Activated T-cell treated with anti-CD3 and anti-CD28 coated beads, Interleukin-2, amount 50 U/mL, for 24 hours (primary cell): ENCODE results near the gene TADA2B.
"Not testable (repeated sequence)": the region's sequence is repeated elsewhere in the genome, so short reads cannot be mapped to it uniquely, and the experiment has no call there.

Experiments
- DNase-seq: peaks from one replicate; pipeline ENCODE4 v3.0.0-alpha.2; 2020
- H3K27ac Mint-ChIP-seq: 2 replicates; pipeline ENCODE4 v1.8.0; 2020; ENCODE audit warnings: mild to moderate bottlenecking, mixed read lengths
- H3K27me3 Mint-ChIP-seq: 2 replicates; pipeline ENCODE4 v1.8.0; 2020; ENCODE audit warnings: mixed read lengths
- H3K36me3 Mint-ChIP-seq: 2 replicates; pipeline ENCODE4 v1.8.0; 2020; ENCODE audit warnings: low read depth, mixed read lengths
- H3K4me1 Mint-ChIP-seq: 2 replicates; pipeline ENCODE4 v1.8.0; 2020; ENCODE audit warnings: low read depth, mixed read lengths
- H3K4me3 Mint-ChIP-seq: 2 replicates; pipeline ENCODE4 v1.8.0; 2020; ENCODE audit warnings: mild to moderate bottlenecking, moderate library complexity, mixed read lengths
- H3K9me3 Mint-ChIP-seq: 2 replicates; pipeline ENCODE4 v1.8.0; 2020; ENCODE audit warnings: mixed read lengths

Gene TADA2B

DNA sequence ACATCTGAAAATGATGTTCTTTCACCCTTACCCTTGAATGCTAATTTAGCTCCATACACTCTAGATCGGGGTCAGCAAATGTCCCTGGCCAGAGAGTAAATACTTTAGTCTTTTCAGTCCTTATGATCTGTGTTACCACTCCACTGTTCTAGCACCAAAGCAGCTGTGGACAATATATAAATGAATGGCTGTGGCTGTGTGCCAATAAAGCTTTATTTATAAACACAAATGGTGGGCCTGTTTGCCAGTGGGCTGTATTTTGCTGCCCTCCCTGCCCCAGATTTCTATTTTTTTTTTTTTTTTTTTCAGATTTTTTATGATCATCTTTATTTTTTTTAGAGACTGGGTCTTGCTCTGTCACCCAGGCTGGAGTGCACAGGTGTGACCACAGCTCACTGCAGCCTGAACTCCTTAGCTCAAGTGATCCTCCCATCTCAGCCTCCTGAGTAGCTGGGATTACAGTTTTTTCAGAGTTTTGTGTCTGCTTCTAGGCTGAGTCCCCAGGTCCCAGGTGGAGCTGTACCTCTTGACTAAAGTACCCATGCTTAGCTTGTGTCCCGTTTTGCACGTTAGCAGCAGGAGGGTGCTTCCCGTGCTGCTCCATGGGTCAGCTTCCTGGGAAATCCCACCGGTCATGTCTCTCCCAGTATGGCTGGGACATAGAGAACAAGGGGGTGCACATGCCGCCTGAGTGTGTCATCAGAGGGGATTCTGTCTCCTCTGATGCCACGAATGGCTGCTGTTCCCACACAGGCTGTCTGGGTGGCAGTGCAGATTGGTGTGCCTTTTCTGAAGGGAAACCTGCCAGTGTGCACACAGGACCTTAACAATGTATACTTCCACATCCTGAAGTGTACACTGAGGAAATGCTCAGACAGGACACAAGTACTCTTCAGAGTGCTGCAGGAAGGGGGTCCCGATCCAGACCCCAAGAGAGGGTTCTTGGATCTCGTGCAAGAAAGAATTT lies 40.7 kb downstream of the TADA2B start:
- no peaks in the 10 kb centered on the region for H3K36me3 Mint-ChIP-seq
- H3K4me3 Mint-ChIP-seq: no peak overlapping the region
- H3K27me3 Mint-ChIP-seq: peaks cover 61% of the 10 kb centered on the region
- no peak overlapping the region for H3K27ac Mint-ChIP-seq
- H3K9me3 Mint-ChIP-seq: no peaks in the 10 kb centered on the region
- no peaks in the 10 kb centered on the region for H3K4me1 Mint-ChIP-seq
- no peak for DNase-seq

DNA sequence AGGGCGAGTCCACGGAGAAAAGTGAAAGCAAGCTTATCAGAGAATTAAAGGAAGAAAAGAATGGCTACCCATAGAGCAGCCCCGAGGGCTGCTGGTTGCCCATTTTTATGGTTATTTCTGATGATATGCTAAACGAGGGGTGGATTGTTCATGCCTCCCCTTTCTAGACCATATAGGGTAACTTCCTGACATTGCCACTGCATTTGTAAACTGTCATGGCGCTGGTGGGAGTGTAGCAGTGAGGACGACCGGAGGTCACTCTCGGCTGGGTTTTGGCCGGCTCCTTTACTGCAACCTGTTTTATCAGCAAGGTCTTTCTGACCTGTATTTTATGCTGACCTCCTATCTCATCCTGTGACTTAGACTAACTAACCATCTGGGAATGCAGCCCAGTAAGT lies 41.4 kb downstream of the TADA2B start:
- H3K4me1 Mint-ChIP-seq, H3K36me3 Mint-ChIP-seq, H3K4me3 Mint-ChIP-seq, H3K27ac Mint-ChIP-seq, DNase-seq, H3K9me3 Mint-ChIP-seq: not testable (repeated sequence)
- peaks cover 64% of the 10 kb centered on the region for H3K27me3 Mint-ChIP-seq

DNA sequence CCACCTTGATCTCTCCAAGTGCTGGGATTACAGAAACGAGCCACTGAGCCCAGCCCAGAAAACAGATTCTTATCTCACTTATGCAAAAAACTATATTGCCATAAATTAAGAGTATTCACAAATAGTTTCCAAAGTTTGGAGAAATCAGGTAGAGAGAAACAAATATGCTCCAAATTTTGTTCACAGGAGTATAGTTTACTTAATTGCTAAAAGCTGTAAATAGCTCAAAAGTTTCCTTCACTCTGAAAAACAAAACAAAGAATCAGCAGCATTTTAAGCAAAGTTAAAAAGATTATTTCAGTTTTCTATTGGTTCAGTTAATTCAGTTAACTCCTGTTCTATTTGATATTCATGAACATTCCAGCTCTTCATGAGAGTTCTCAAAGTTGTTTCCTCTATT lies 43.2 kb downstream of the TADA2B start:
- Mint-ChIP-seq H3K27ac (no peak overlapping the region), H3K4me3 (no peak overlapping the region), H3K27me3 (peaks cover 70% of the 10 kb centered on the region), H3K9me3 (no peaks in the 10 kb centered on the region), H3K4me1 (no peaks in the 10 kb centered on the region), H3K36me3 (no peaks in the 10 kb centered on the region)
- no peak for DNase-seq

DNA sequence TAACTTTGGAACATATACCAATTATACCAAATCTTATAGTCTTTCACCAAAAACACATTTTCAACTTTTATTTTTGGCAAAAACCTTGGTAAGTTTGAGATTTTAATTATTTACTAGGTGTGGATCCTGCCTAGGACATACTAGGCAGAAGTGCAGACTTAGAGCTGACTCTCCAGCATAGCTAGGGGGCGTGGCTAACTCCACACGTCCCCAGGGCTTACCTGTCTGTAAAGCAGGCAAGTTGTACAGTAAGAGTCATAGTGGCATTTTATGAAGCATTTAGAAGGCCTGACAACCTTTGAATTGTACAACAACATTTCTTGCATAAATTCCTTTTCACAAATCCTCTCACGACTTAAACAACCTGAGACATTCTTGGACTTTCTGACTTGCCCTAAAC lies 43.9 kb downstream of the TADA2B start:
- DNase-seq: no peak
- Mint-ChIP-seq H3K4me3 (no peak overlapping the region), H3K9me3 (no peaks in the 10 kb centered on the region), H3K27me3 (peaks cover 64% of the 10 kb centered on the region), H3K27ac (no peak overlapping the region), H3K36me3 (no peaks in the 10 kb centered on the region), H3K4me1 (no peaks in the 10 kb centered on the region)

DNA sequence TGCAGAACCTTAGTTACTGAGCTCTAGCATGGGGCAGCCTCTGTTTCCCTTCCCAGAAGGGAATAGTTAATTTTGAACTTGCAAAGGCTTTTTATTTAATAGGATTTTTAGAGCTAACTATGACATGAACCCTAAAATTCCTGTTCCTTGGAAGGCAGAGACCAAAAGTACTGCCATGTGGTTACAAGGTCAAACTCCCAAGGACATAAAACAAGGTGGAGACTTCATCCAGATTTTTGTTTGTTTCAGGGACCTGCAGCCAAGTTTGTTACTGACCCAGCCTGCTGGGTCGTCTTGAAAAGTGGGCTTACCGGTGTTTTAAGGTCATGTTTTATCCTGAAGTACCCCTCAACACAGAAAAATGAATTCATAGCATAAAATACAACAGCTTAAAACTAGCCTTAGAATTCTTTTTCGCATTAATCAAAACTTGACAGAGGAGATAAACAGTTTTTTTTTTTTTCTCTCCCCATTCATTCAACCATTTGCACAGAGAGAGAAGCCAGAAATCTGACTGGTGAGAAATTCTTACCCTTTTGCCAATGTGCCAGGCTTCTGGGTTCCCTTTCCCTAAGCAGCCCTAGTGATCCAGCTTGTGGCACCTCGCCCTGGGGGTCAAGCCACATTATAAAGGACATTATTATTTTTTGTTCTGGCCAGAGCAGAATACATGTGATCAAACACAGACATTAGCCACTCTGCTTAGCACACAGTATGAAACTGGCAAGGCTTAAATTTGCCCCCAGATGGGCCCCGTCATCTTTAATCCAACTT lies 46.2 kb downstream of the TADA2B start:
- peaks cover 52% of the 10 kb centered on the region for H3K27me3 Mint-ChIP-seq
- H3K9me3 Mint-ChIP-seq: no peaks in the 10 kb centered on the region
- no peaks in the 10 kb centered on the region for H3K36me3 Mint-ChIP-seq

DNA sequence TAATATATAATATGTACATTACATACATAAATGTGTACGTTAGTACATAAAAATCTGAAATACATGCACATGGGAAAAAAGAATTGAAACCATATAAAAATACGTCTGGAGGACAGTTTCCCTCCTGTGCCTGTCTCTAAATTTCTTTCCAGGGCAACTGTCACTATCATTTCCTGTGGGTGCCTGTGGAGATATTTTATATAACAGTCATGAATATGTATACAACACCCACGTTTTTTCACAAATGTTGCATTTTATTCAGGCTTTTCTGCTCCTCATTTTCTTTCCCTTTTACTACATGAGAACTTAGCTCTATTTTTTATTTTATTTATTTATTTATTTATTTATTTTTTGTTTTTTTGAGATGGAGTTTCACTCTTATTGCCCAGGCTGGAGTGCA lies 48.9 kb downstream of the TADA2B start:
- H3K4me1 Mint-ChIP-seq: peaks cover 1% of the 10 kb centered on the region
- H3K27me3 Mint-ChIP-seq: peaks cover 33% of the 10 kb centered on the region
- H3K27ac Mint-ChIP-seq: no peak overlapping the region
- no peaks in the 10 kb centered on the region for H3K9me3 Mint-ChIP-seq
- no peaks in the 10 kb centered on the region for H3K36me3 Mint-ChIP-seq
- DNase-seq: no peak
- no peak overlapping the region for H3K4me3 Mint-ChIP-seq

More for the DNA sequence above, 46.2 kb downstream of the TADA2B start:
- H3K27ac Mint-ChIP-seq: no peak overlapping the region
- peaks cover 1% of the 10 kb centered on the region for H3K4me1 Mint-ChIP-seq
- H3K4me3 Mint-ChIP-seq: no peak overlapping the region
- DNase-seq: no peak

DNA sequence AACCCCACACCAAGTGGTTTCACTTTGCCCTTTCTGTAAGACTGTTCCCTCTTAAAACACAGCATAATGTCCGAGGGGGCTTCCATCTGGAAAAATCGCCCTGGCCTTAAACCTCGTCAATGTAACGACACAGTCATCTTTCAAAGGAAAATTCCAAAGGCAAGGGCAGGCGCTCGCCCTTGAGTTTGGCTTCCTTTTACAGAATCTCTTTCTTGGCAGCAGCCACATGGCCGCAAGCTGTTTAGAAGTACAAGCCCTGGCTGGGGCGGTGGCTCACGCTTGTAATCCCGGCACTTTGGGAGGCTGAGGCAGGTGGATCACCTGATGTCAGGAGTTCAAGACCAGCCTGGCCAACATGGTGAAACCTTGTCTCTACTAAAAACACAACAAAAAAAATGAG lies 51.7 kb downstream of the TADA2B start:
- H3K27ac Mint-ChIP-seq: no peak overlapping the region
- peaks cover 9% of the 10 kb centered on the region for H3K27me3 Mint-ChIP-seq
- H3K9me3 Mint-ChIP-seq: no peaks in the 10 kb centered on the region
- H3K4me3 Mint-ChIP-seq: no peak overlapping the region
- no peaks in the 10 kb centered on the region for H3K36me3 Mint-ChIP-seq
- H3K4me1 Mint-ChIP-seq: peaks cover 1% of the 10 kb centered on the region
- DNase-seq: no peak

DNA sequence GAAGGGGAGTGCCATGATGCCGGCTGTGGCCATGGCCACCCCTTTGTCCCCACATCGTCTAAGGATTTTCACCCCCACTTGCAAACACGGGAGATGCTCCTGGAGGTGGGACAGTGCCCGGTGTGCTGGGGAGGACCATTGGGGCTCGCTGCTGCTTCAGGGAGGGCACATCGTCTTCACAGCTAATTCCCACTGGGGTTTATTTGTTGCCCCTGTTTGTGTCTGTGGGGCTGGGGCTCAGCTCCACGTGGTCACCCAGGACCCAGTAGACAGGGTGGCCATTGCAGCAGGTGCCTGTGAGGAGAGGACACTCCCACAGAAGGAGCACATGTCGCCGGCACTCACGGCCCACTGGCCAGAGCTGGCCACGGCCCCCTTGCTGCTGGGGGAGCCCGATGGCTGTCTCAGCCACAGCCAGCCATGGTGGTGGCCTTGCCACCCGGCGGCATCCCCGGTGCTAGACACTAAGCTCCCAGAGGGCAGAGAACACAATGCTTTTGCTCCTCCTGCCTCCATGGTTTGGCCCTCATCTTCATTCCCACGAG lies 52.5 kb downstream of the TADA2B start:
- H3K27ac Mint-ChIP-seq: no peak overlapping the region
- peaks cover 9% of the 10 kb centered on the region for H3K27me3 Mint-ChIP-seq
- no peak overlapping the region for H3K4me3 Mint-ChIP-seq
- peaks cover 1% of the 10 kb centered on the region for H3K4me1 Mint-ChIP-seq
- no peak for DNase-seq
- H3K9me3 Mint-ChIP-seq: no peaks in the 10 kb centered on the region
- H3K36me3 Mint-ChIP-seq: no peaks in the 10 kb centered on the region

DNA sequence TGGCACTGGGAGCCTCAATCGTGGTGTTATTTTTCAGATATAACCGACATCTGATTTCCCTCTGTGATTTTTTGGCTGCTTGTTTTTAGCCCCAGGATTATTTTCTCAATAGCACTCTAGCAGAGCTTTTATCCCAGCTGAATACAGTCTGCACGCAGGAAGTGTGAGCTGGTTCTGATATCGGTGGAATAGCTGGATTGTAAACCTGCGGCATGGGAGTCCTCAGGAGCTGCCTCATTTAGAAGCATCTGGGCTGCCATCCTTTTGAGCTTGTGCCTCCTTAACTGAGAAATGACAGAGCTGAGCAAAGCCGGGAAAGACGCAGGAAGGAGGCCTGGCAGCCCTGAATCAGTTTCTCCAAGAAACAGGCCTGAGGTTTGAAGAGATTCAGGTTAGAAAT lies 53.1 kb downstream of the TADA2B start:
- peaks cover 6% of the 10 kb centered on the region for H3K27me3 Mint-ChIP-seq
- no peak overlapping the region for H3K4me3 Mint-ChIP-seq
- DNase-seq: no peak
- H3K9me3 Mint-ChIP-seq: no peaks in the 10 kb centered on the region
- no peaks in the 10 kb centered on the region for H3K36me3 Mint-ChIP-seq
- no peak overlapping the region for H3K27ac Mint-ChIP-seq
- peaks cover 1% of the 10 kb centered on the region for H3K4me1 Mint-ChIP-seq

DNA sequence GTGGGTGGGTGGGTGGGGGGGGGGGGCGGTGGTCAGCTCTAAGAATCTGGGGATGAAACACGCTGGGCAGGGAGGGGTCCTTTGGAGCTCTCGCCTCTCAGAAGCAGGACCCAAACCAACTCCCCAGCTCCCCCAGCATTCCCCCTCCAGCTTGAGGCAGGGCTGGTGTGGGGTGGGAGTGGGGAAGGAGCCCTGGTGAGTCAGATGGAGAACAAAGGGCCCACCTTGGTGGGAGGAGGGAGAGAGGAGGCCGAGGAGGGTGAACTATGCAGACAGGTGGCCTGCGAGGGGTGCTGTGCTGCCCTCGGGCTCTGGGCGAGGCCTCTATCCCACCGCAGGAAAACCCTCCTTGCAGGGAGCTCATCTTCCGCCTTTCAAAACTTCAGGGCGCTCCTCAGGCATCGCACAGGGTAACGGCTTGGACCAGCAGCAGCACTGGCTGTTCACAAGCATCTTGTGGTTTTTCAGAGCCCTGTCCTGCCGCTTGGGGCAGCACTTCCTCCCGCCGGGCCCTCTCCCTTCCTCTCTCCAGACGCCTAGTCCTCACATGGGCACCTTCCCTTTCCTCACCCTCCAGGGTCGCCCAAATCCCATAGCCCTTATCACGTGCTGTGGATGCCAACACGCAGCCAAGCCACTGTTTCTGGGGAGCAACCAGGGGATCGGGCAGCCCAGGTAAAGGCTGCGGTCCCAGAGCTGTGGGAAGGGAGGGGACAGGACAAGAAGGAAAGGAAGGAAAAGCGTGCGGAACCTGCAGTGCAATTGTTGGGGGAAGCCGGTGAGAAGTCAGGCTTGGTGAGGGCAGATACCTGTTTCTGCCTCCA lies 58.7 kb downstream of the TADA2B start:
- Mint-ChIP-seq H3K9me3 (no peaks in the 10 kb centered on the region), H3K4me3 (peak overlapping the region; percentile 89), H3K4me1 (peaks cover 19% of the 10 kb centered on the region)

DNA sequence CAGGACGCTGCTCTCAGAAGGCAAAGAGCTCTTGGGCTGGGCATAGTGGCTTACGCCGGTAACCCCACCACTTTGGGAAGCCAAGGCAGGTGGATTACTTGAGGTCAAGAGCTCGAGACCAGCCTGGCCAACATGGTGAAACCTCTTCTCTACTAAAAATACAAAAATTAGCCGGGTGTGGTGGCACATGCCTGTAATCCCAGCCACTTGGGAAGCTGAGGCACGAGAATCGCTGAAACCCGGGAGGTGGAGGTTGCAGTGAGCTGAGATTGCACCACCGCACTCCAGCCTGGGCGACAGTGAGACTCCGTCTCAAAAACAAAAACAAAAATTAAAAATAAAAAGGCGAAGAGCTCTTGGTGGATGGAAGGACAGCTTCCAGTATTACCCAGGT lies 59.3 kb downstream of the TADA2B start:
- Mint-ChIP-seq H3K4me3 (peak overlapping the region; percentile 89), H3K4me1 (peaks cover 19% of the 10 kb centered on the region)
- not testable (repeated sequence) for H3K9me3 Mint-ChIP-seq, DNase-seq, H3K36me3 Mint-ChIP-seq, H3K27me3 Mint-ChIP-seq, H3K27ac Mint-ChIP-seq

More for the DNA sequence above, 58.7 kb downstream of the TADA2B start:
- Mint-ChIP-seq H3K27ac (no peak overlapping the region), H3K36me3 (peaks cover 2% of the 10 kb centered on the region), H3K27me3 (no peaks in the 10 kb centered on the region)
- peak; percentile 73 for DNase-seq

DNA sequence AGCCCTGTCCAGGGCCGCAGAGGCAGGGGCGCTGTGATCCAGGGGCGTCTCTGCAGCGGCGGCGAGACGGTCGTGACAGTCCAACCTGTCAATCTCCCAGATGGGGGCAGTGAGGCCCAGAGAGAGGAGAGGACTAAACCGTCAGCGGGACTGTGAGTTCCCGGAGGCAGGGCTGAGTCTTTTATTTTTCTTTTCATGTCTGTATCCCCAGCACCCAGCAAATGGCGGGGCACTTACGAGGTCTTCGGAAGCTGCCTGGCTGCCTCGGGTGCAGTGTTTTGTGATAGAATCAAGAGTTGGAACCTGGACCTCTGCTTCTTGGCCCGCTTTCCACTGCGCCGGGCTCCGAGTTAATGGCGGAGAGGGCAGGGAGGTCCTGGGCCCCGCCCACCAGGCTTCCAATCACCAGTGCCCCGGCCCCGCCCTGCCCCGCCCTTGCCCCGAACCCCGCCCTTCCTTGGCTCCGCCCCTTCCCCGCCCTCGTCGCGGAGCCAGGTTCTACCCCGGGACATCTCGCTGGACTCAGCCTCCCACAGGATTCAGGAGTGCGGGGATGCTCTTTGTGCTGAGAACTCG lies 59.9 kb downstream of the TADA2B start:
- Mint-ChIP-seq H3K27ac (peak overlapping the region; percentile 78), H3K4me1 (peaks cover 19% of the 10 kb centered on the region), H3K27me3 (no peaks in the 10 kb centered on the region), H3K4me3 (peak overlapping the region; percentile 89), H3K36me3 (peaks cover 2% of the 10 kb centered on the region), H3K9me3 (no peaks in the 10 kb centered on the region)
- peak; percentile 88 for DNase-seq

DNA sequence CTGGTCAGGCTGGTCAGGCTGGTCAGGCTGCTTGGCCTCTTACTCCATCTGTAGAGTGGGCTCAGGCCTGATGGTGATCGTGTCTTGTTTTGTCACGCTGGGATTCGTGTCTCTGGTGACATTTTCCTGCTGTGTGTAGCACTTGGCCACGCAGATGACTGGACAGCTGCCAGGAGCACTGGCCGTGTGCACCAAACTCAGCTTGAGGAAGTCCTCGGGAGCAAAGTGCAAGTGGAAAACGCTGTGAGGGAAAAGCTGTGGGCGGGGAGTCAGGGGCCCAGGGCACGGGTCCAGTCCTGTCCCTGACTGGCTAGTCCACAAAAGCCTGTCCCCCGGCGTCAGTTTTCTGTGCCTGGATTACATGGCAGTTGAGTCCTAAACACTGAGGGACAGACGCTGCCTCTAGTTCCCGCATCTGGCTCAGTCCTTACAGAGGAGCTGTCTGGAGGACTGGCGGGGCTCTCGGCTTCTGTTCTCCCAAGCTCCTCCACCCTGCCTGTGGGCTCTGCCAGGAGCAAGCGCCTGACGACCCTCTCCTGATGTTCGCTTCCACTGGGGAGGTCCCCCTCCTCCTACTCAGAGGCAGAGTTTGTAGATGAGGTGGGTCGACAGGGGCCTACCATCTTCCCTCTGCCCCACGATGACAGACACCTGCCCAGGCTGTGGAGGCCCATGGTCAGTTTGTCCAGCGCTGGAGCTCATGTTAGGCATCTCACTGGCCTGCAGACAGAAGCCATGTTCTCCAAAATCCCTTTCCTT lies 60.6 kb downstream of the TADA2B start:
- peaks cover 2% of the 10 kb centered on the region for H3K36me3 Mint-ChIP-seq
- no peak for DNase-seq
- H3K4me1 Mint-ChIP-seq: peaks cover 19% of the 10 kb centered on the region
- no peaks in the 10 kb centered on the region for H3K27me3 Mint-ChIP-seq
- no peaks in the 10 kb centered on the region for H3K9me3 Mint-ChIP-seq
- no peak overlapping the region for H3K27ac Mint-ChIP-seq
- peak overlapping the region; percentile 89 for H3K4me3 Mint-ChIP-seq
